Activated T-cell treated with anti-CD3 and anti-CD28 coated beads for 1 hour (primary cell): ENCODE results near the gene NEDD4L.
"Not testable (repeated sequence)": the region's sequence is repeated elsewhere in the genome, so short reads cannot be mapped to it uniquely, and the experiment has no call there.

Experiments used
- DNase-seq: peaks from one replicate; pipeline ENCODE4 v3.0.0-alpha.2; 2020; ENCODE audit warnings: low read depth

Gene NEDD4L

GRCh38 chr18:58269931-58270330 lies 225.9 kb downstream of the NEDD4L start:
- no peak for DNase-seq

- DNase-seq = no peak
Measured at GRCh38 chr18:58270396-58270795, 226.4 kb downstream of the NEDD4L start.

GRCh38 chr18:58271770-58272169 lies 227.7 kb downstream of the NEDD4L start:
- DNase-seq = no peak

GRCh38 chr18:58272209-58272608 lies 228.2 kb downstream of the NEDD4L start:
- DNase-seq = no peak

- DNase-seq = no peak
Measured at GRCh38 chr18:58272779-58273435, 228.9 kb downstream of the NEDD4L start.

GRCh38 chr18:58275176-58275575 lies 231.2 kb downstream of the NEDD4L start:
- DNase-seq = no peak

GRCh38 chr18:58276789-58277739 lies 233.0 kb downstream of the NEDD4L start:
- DNase-seq = no peak

- no peak for DNase-seq
Measured at GRCh38 chr18:58279504-58280175, 235.6 kb downstream of the NEDD4L start.

GRCh38 chr18:58280191-58280590 lies 236.2 kb downstream of the NEDD4L start:
- DNase-seq = no peak

- not testable (repeated sequence) for DNase-seq
Measured at GRCh38 chr18:58282872-58283271, 238.8 kb downstream of the NEDD4L start.

GRCh38 chr18:58284699-58285448 lies 240.8 kb downstream of the NEDD4L start:
- no peak for DNase-seq

GRCh38 chr18:58285449-58286130 lies 241.6 kb downstream of the NEDD4L start:
- DNase-seq = no peak

- DNase-seq = no peak
Measured at GRCh38 chr18:58286632-58287352, 242.8 kb downstream of the NEDD4L start.

GRCh38 chr18:58287353-58288274 lies 243.6 kb downstream of the NEDD4L start:
- DNase-seq = no peak

GRCh38 chr18:58288921-58289797 lies 245.1 kb downstream of the NEDD4L start:
- no peak for DNase-seq

GRCh38 chr18:58290116-58290695 lies 246.2 kb downstream of the NEDD4L start:
- no peak for DNase-seq

GRCh38 chr18:58291131-58291530 lies 247.1 kb downstream of the NEDD4L start:
- no peak for DNase-seq

- no peak for DNase-seq
Measured at GRCh38 chr18:58292638-58293037, 248.6 kb downstream of the NEDD4L start.
